Hepatocyte (in vitro differentiated cells): Measurements from ENCODE around the gene NEIL3.

Source experiments
- EZH2 ChIP-seq: fragments of 200-600 bp; sonication (generic); IDR thresholded peaks from 2 replicates; pipeline ENCODE4 v1.6.1; 2016; ENCODE audit warnings: antibody characterized with exemption, mild to moderate bottlenecking, borderline replicate concordance
- EZH2phosphoT487 ChIP-seq: fragments of 200-600 bp; sonication (generic); IDR thresholded peaks from one replicate; pipeline ENCODE4 v1.6.1; 2018; ENCODE audit warnings: antibody characterized with exemption, mild to moderate bottlenecking, low read depth, moderate library complexity; ENCODE audit not compliant: unreplicated experiment, severe bottlenecking
- TF ChIP-seq, protein P1 (sequence below): fragments of 200-600 bp; sonication (generic); IDR thresholded peaks from 2 replicates; pipeline ENCODE4 v1.5.1; 2016; ENCODE audit warnings: antibody characterized with exemption, mild to moderate bottlenecking; ENCODE audit not compliant: poor library complexity

DNA sequence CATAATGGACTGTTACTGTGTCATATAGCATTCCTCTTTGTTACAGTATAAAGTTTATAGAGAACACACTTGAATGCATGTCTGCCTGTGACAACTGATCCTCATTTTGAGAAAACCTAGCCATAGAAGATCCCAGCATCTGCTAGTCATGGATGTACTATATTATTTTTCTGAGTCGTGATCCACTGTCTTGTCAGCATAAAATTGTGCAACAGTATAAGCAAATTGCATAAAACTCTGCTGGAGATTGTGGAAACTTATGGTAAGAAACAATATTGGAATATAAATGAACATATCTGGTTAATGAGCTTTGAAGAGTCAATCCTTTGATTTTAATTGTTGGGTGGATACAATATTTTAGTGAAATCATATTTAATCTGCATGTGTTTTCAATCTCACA, 3.6 kb downstream of the NEIL3 start:
- TF ChIP-seq, protein P1, sequence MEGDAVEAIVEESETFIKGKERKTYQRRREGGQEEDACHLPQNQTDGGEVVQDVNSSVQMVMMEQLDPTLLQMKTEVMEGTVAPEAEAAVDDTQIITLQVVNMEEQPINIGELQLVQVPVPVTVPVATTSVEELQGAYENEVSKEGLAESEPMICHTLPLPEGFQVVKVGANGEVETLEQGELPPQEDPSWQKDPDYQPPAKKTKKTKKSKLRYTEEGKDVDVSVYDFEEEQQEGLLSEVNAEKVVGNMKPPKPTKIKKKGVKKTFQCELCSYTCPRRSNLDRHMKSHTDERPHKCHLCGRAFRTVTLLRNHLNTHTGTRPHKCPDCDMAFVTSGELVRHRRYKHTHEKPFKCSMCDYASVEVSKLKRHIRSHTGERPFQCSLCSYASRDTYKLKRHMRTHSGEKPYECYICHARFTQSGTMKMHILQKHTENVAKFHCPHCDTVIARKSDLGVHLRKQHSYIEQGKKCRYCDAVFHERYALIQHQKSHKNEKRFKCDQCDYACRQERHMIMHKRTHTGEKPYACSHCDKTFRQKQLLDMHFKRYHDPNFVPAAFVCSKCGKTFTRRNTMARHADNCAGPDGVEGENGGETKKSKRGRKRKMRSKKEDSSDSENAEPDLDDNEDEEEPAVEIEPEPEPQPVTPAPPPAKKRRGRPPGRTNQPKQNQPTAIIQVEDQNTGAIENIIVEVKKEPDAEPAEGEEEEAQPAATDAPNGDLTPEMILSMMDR = no peak
- TF ChIP-seq EZH2 = no peak
- no peak for TF ChIP-seq EZH2phosphoT487
